Upper lobe of right lung (tissue), 1 donor: Measurements from ENCODE around the gene TLN1. TPM values are rescaled to one million over a fixed set of nuclear protein-coding genes. Genes with fewer than 3 reads are reported as not detected.

Source experiments
- microRNA-seq: library from miRNA; unstranded; fragments of <30 nt; microRNA quantifications from one replicate; pipeline ENCODE4 v1.2.0, GENCODE V29; 2020; ENCODE audit warnings: borderline microRNAs expressed
- total RNA-seq: library from RNA; stranded (reverse); fragmentation: NEBNext Ultra II Directional; extraction: Animal tissue kit (Norgen Biotek cat#: 25700); gene quantifications from one replicate; pipeline ENCODE4 v1.2.1, GENCODE V29; 2021
- donor health status: DM: no; HTN: yes; CAD: no; lungs with severe emphysema.

The TLN1 gene
- total RNA-seq, 1 donor from 2014 or later = 439 TPM

Small RNA genes lying within 50 kb of the gene (microRNA-seq; reads per million reads assigned to microRNA genes)
- gene MIR6852 (not detected), gene MIR6853 (not detected)

Other genes with a start within 250 kb of the TLN1 start
- gene RUSC2, start 242.1 kb downstream of the TLN1 start, total RNA-seq = 31.5 TPM
- gene TESK1, start 126.9 kb downstream of the TLN1 start, total RNA-seq = 43.9 TPM
- 3.0 TPM for gene CD72, start 113.8 kb downstream of the TLN1 start, total RNA-seq
- gene SIT1, start 81.3 kb downstream of the TLN1 start, total RNA-seq = 2.2 TPM
- gene RMRP, start 74.2 kb downstream of the TLN1 start, total RNA-seq = 30,828 TPM
- 31.1 TPM for gene CCDC107, start 73.9 kb downstream of the TLN1 start, total RNA-seq
- 0.38 TPM for gene ARHGEF39, start 67.0 kb downstream of the TLN1 start, total RNA-seq
- 0.55 TPM for gene CA9, start 58.3 kb downstream of the TLN1 start, total RNA-seq
- 161 TPM for gene TPM2, start 42.3 kb downstream of the TLN1 start, total RNA-seq
- 34.9 TPM for gene CREB3, start 471 bp upstream of the TLN1 start, total RNA-seq
- gene GBA2, start 17.0 kb upstream of the TLN1 start, total RNA-seq = 99.1 TPM
- gene RGP1, start 17.1 kb upstream of the TLN1 start, total RNA-seq = 34.6 TPM
- gene MSMP, start 22.1 kb upstream of the TLN1 start, total RNA-seq = not detected
- 21.7 TPM for gene NPR2, start 59.4 kb upstream of the TLN1 start, total RNA-seq
- gene SPAG8, start 80.1 kb upstream of the TLN1 start, total RNA-seq = 2.8 TPM
- 37.1 TPM for gene HINT2, start 82.8 kb upstream of the TLN1 start, total RNA-seq
- not detected for gene FAM221B, start 96.5 kb upstream of the TLN1 start, total RNA-seq
- 13.7 TPM for gene TMEM8B, start 97.0 kb upstream of the TLN1 start, total RNA-seq
- gene OR13J1, start 138.2 kb upstream of the TLN1 start, total RNA-seq = not detected
- 10.8 TPM for gene HRCT1, start 174.0 kb upstream of the TLN1 start, total RNA-seq
- 13.5 TPM for gene SPAAR, start 177.3 kb upstream of the TLN1 start, total RNA-seq
- gene OR2S2, start 226.0 kb upstream of the TLN1 start, total RNA-seq = not detected